PFSK-1 (cell line): ENCODE measurements around the gene FRMD3.

Experiments used
- POLR2AphosphoS5 ChIP-seq: IDR thresholded peaks from 2 replicates; pipeline ENCODE4 v1.6.1; 2012; ENCODE audit warnings: low read depth, mild to moderate bottlenecking, control low read depth, low read length, moderate library complexity
- SIN3A ChIP-seq: IDR thresholded peaks from 2 replicates; pipeline ENCODE4 v1.6.1; 2012; ENCODE audit warnings: mild to moderate bottlenecking, low read length, moderate library complexity, borderline replicate concordance; ENCODE audit not compliant: insufficient read depth
- TAF1 ChIP-seq: IDR thresholded peaks from 2 replicates; pipeline ENCODE4 v1.6.1; 2012; ENCODE audit warnings: low read length, control low read depth, borderline replicate concordance; ENCODE audit not compliant: insufficient read depth

DNA sequence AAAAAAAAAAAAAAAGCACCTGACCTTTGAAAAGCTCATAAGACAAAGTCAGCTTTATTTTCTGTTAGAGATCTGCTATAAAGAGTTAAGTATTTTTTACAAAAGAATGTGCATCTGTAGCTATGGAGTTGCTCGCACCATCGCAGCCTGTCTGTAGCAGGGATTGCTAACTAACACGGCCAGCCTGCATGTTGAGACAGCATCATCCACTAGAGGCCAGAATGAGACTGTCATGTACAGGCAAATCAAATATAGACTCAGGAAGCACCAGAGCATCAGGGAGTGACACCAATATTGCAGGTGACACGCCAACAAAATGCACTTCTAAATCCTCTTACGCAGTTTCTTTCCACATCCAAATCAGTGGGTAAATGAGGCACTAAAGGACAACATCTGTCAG lies 339.0 kb downstream of the FRMD3 start:
- TF ChIP-seq SIN3A (no peak), POLR2AphosphoS5 (no peak), TAF1 (no peak)
